ENCODE measurements around the gene SEC61A2.

Gene SEC61A2

DNA sequence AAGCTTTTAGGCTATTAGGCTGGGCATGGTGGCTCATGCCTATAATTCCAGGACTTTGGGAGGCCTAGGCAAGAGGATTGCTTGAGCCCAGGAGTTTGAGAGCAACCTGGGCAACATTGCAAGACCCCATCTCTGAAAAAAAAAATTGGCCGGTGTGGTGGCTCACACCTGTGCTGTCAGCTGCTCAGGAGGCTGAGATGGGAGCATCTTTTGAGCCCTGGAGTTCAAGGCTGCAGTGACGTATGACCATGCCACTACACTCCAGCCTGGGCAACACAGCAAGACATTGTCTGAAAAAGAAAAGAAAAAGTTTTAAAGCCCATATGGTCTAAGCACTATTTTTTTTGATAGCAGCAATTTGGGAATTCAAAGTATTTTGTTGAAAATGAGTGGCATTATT, 15.8 kb upstream of the SEC61A2 start:
- no peaks in the 10 kb centered on the region for H3K27me3 ChIP-seq (ENCODE audit: control insufficient read depth, insufficient read depth, low read length)
- H3K4me1 ChIP-seq (ENCODE audit: control insufficient read depth, insufficient read depth, low read length), result no peaks in the 10 kb centered on the region
- no peak overlapping the region for H3K27ac ChIP-seq (ENCODE audit: low read depth, low read length)
- H3K36me3 ChIP-seq (ENCODE audit: control insufficient read depth, insufficient read depth, low read length), result peaks cover 4% of the 10 kb centered on the region
- H3K4me3 ChIP-seq (ENCODE audit: low read length), result no peak overlapping the region
- no peak overlapping the region for H3K9ac ChIP-seq (ENCODE audit: low read length)

DNA sequence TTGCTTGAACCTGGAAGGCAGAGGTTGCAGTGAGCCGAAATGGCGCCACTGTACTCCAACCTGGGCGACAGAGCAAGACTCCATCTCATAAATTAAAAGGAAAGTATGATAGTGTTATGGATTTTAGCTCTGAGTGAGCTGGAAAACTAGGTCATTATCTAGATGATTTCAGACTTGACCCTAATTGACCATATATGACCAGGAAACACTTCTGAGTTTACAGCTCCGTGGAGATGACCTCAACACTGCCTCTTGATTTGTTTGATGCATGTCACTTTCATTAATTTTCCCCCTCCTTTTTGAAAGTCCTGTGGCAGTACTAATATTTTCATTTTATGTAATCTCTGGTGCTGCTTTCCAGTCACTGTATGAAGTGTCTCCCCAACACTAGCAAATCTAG, 7.8 kb upstream of the SEC61A2 start:
- H3K36me3 ChIP-seq (ENCODE audit: control insufficient read depth, insufficient read depth, low read length), result no peaks in the 10 kb centered on the region
- no peak overlapping the region for H3K9ac ChIP-seq (ENCODE audit: low read length)

DNA sequence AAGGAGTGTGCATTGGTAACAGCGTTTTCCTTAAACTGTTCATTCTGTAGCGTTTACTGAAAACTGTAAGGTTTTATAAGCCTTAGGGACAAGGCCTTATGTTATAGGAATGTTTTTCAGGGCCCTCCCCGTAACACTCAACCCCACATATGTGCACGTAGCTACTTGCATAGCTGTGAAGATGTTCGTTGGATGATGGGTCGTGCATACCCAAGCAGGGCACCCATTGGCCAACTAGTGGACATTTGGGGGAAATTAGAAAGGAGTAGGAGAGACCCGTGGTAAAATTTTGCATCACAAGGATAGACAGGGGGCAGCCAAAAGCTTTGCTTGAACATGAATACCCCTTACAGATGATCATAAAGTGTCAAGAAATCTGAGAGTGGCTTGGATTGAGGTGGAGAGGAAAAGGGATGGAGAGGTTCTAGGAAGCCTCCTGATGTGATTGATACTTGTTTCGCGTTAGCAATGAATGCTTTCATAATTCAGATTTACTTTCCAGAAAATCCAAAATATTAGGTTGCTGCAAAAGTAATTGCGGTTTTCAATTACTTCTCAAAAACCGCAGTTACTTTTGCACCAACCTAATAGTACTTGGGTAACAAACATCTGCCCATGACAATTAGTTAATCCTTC, 878 bp downstream of the SEC61A2 start:
- H3K27ac ChIP-seq (ENCODE audit: low read depth, low read length), result peak overlapping the region; percentile 81

More for the DNA sequence above, 7.8 kb upstream of the SEC61A2 start:
- no peak overlapping the region for H3K27ac ChIP-seq (ENCODE audit: low read depth, low read length)
- no peak overlapping the region for H3K4me3 ChIP-seq (ENCODE audit: low read length)
- no peaks in the 10 kb centered on the region for H3K27me3 ChIP-seq (ENCODE audit: control insufficient read depth, insufficient read depth, low read length)
- H3K4me1 ChIP-seq (ENCODE audit: control insufficient read depth, insufficient read depth, low read length), result no peaks in the 10 kb centered on the region

DNA sequence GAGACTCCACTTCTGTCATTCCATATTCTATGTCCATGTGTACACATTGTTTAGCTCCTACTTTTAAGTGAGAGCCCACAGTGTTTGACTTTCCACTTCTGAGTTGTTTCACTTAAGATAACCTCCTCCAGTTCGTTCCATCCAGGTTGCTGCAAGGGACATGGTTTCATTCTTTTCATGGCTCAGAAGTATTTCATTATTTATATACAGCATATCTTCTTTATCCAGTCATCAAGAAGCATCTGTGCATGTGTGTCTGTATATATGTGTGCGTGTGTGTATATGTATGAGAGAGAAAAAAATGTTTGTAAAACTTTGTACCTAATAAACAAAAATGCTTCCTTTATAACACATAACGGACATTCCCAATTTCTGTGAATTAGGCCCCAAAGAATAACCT, 6.2 kb downstream of the SEC61A2 start:
- Histone ChIP-seq H3K4me3 (ENCODE audit: low read length) (no peak overlapping the region), H3K27me3 (ENCODE audit: control insufficient read depth, insufficient read depth, low read length) (no peaks in the 10 kb centered on the region), H3K4me1 (ENCODE audit: control insufficient read depth, insufficient read depth, low read length) (no peaks in the 10 kb centered on the region), H3K9ac (ENCODE audit: low read length) (no peak overlapping the region), H3K27ac (ENCODE audit: low read depth, low read length) (no peak overlapping the region), H3K36me3 (ENCODE audit: control insufficient read depth, insufficient read depth, low read length) (peaks cover 2% of the 10 kb centered on the region)

More for the DNA sequence above, 878 bp downstream of the SEC61A2 start:
- H3K36me3 ChIP-seq (ENCODE audit: control insufficient read depth, insufficient read depth, low read length), result peaks cover 2% of the 10 kb centered on the region
- peak overlapping the region; percentile 78 for H3K4me3 ChIP-seq (ENCODE audit: low read length)
- no peaks in the 10 kb centered on the region for H3K27me3 ChIP-seq (ENCODE audit: control insufficient read depth, insufficient read depth, low read length)
- no peak overlapping the region for H3K9ac ChIP-seq (ENCODE audit: low read length)
- H3K4me1 ChIP-seq (ENCODE audit: control insufficient read depth, insufficient read depth, low read length), result peaks cover 2% of the 10 kb centered on the region

DNA sequence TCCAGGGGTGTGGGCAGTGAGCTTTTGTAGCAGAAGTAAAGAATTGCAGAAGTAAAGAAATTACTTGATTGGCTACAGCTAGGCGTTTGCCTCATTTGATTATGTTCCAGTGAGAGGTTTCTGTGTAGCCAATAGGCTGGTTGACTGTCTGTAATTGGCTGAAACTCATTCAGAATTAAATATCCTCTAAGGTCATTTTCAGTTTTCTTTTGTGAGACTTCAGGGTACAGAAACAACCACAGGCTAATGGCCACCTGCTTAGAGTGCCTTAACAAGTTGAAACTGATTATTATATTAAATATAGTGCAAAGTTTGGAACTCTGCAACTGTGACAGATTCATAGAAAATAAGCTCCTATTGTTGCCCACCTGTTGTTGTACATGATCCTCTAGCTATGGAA, 10.6 kb downstream of the SEC61A2 start:
- H3K36me3 ChIP-seq (ENCODE audit: control insufficient read depth, insufficient read depth, low read length), result peaks cover 11% of the 10 kb centered on the region

DNA sequence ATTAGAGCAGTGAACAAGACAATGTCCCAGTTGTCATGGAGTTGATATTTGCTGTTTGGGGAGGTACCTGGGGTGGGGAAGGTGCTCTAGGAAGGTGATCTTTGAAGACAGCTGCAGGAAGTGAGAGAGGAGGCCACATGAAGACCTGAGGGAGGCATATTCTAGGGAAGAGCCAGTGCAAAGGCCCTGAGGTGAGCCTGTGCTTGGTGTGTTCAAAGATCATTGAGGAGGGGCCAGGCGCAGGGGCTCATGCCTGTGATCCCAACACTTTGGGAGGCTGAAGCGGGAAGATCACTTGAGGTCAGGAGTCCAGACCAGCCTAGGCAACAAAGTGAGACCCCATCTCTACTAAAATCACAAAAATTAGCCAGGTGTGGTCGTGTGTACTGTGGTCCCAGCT, 15.1 kb downstream of the SEC61A2 start:
- no peak overlapping the region for H3K9ac ChIP-seq (ENCODE audit: low read length)
- H3K4me3 ChIP-seq (ENCODE audit: low read length), result no peak overlapping the region
- H3K27ac ChIP-seq (ENCODE audit: low read depth, low read length), result no peak overlapping the region
- no peaks in the 10 kb centered on the region for H3K4me1 ChIP-seq (ENCODE audit: control insufficient read depth, insufficient read depth, low read length)
- peaks cover 11% of the 10 kb centered on the region for H3K36me3 ChIP-seq (ENCODE audit: control insufficient read depth, insufficient read depth, low read length)
- no peaks in the 10 kb centered on the region for H3K27me3 ChIP-seq (ENCODE audit: control insufficient read depth, insufficient read depth, low read length)

More for the DNA sequence above, 10.6 kb downstream of the SEC61A2 start:
- Histone ChIP-seq H3K27ac (ENCODE audit: low read depth, low read length) (no peak overlapping the region), H3K9ac (ENCODE audit: low read length) (no peak overlapping the region), H3K4me1 (ENCODE audit: control insufficient read depth, insufficient read depth, low read length) (no peaks in the 10 kb centered on the region), H3K4me3 (ENCODE audit: low read length) (no peak overlapping the region), H3K27me3 (ENCODE audit: control insufficient read depth, insufficient read depth, low read length) (no peaks in the 10 kb centered on the region)

DNA sequence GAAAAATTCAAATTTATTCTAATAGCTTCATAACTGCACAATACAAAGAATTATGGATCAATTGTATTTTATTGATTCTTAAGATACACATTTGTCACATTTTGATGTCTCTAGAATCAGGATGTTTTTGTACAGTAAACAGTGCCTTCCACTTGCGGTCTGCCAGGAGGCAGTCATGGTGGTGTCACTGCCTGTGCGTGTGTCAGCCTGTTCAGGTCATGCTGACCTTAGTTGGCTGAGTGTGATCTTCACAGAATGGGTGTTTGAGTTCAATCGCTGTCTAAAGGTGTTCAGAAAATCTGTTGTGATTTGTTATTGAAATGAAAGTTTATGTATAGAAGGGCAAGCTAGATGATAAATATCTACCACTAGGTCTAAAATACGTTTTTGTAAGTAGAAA, 20.7 kb downstream of the SEC61A2 start:
- H3K36me3 ChIP-seq (ENCODE audit: control insufficient read depth, insufficient read depth, low read length), result no peaks in the 10 kb centered on the region

DNA sequence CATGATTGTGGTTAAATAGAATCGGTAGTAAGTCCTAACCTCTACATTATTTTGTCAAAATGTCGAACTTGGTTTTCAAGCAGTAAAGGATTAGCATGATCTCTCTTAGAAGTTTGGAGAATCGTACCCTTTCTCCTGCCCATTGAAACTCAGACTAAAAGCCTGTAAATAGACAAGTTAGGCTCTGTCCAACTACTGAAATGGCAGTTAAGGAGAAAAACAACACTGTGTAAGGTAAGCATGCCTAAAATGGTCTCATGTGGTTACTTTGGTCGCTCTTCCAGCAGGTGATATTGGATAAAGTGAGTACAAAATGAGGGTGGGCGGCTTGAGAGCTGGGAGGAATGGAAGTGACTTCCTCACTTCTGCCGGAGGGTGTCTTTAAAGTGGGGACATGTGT, 25.0 kb downstream of the SEC61A2 start:
- Histone ChIP-seq H3K27me3 (ENCODE audit: control insufficient read depth, insufficient read depth, low read length) (no peaks in the 10 kb centered on the region), H3K27ac (ENCODE audit: low read depth, low read length) (no peak overlapping the region), H3K4me1 (ENCODE audit: control insufficient read depth, insufficient read depth, low read length) (no peaks in the 10 kb centered on the region), H3K9ac (ENCODE audit: low read length) (no peak overlapping the region), H3K36me3 (ENCODE audit: control insufficient read depth, insufficient read depth, low read length) (no peaks in the 10 kb centered on the region), H3K4me3 (ENCODE audit: low read length) (no peak overlapping the region)

More for the DNA sequence above, 20.7 kb downstream of the SEC61A2 start:
- Histone ChIP-seq H3K9ac (ENCODE audit: low read length) (no peak overlapping the region), H3K27me3 (ENCODE audit: control insufficient read depth, insufficient read depth, low read length) (no peaks in the 10 kb centered on the region), H3K27ac (ENCODE audit: low read depth, low read length) (no peak overlapping the region), H3K4me1 (ENCODE audit: control insufficient read depth, insufficient read depth, low read length) (no peaks in the 10 kb centered on the region), H3K4me3 (ENCODE audit: low read length) (no peak overlapping the region)

DNA sequence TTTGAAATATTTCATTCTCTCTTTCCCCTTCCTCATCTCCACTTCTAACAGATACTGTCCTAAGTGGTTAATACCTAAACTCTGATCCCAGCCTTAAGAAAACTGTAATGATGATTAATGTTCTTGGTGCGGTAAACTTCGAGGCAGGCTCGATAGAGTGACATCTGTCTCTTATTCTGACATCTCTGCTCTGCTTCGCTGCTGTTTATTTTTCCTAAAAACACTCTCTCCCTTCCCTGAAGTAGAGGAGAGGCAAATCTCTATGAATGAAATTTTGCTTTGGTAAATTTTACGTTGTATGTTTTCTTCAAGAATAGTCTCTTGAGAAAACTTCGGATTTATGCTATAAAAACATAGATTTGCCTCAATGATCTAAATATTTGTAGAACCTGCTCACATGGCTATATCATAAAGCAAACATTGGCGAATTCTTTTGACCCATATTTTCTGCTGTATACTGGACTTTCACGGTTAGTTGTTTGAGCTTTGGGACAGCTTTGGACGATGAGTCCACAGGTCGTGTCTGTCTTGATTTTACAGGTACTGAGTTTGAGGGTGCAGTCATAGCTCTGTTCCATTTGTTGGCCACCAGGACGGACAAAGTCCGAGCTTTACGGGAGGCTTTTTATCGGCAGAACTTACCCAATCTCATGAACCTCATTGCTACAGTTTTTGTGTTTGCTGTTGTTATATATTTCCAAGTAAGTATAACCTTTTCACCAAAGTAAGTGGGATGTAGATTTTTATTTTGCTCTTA, 27.1 kb downstream of the SEC61A2 start:
- no peaks in the 10 kb centered on the region for H3K27me3 ChIP-seq (ENCODE audit: control insufficient read depth, insufficient read depth, low read length)
- no peaks in the 10 kb centered on the region for H3K4me1 ChIP-seq (ENCODE audit: control insufficient read depth, insufficient read depth, low read length)
- H3K9ac ChIP-seq (ENCODE audit: low read length), result no peak overlapping the region
- H3K4me3 ChIP-seq (ENCODE audit: low read length), result no peak overlapping the region
- peaks cover 7% of the 10 kb centered on the region for H3K36me3 ChIP-seq (ENCODE audit: control insufficient read depth, insufficient read depth, low read length)
- no peak overlapping the region for H3K27ac ChIP-seq (ENCODE audit: low read depth, low read length)

DNA sequence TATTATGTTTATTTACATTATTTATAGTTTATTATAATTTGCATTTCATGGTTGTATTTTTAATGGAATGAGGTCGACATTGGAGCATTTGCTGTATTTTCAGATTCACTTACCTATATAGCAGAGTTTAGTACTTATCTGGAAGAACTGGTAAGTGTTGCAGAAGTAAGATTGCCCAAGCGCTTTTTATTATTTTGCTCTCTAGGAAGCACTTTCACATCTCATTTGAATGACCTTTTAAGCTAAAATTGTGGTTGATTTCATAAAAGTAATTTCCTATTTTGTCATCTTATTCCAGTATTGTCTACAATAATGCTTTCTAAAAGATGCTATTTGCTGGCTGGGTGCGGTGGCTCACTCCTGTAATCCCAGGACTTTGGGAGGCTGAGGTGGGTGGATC, 28.6 kb downstream of the SEC61A2 start:
- H3K27me3 ChIP-seq (ENCODE audit: control insufficient read depth, insufficient read depth, low read length), result no peaks in the 10 kb centered on the region
- H3K36me3 ChIP-seq (ENCODE audit: control insufficient read depth, insufficient read depth, low read length), result peaks cover 10% of the 10 kb centered on the region
- no peaks in the 10 kb centered on the region for H3K4me1 ChIP-seq (ENCODE audit: control insufficient read depth, insufficient read depth, low read length)
- H3K9ac ChIP-seq (ENCODE audit: low read length), result no peak overlapping the region
- H3K27ac ChIP-seq (ENCODE audit: low read depth, low read length), result no peak overlapping the region
- no peak overlapping the region for H3K4me3 ChIP-seq (ENCODE audit: low read length)

DNA sequence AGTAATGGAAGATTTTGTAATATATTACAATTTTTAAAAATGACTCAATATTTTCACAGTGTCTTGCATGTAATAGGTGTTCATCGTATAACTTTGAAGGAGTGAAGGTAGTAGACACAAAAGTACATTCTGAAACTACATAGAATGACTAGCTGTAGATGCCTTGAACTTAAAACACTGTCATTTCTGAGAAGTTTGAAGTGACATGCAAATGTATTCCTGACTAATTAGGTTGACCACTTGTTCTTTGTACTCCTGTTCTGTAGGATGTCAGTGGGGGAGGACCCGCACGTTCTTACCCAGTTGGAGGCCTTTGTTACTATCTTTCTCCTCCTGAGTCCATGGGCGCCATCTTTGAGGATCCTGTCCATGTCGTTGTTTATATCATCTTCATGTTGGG, 31.2 kb downstream of the SEC61A2 start:
- Histone ChIP-seq H3K36me3 (ENCODE audit: control insufficient read depth, insufficient read depth, low read length) (peaks cover 12% of the 10 kb centered on the region), H3K4me3 (ENCODE audit: low read length) (no peak overlapping the region), H3K4me1 (ENCODE audit: control insufficient read depth, insufficient read depth, low read length) (no peaks in the 10 kb centered on the region), H3K27me3 (ENCODE audit: control insufficient read depth, insufficient read depth, low read length) (no peaks in the 10 kb centered on the region), H3K27ac (ENCODE audit: low read depth, low read length) (no peak overlapping the region), H3K9ac (ENCODE audit: low read length) (no peak overlapping the region)

DNA sequence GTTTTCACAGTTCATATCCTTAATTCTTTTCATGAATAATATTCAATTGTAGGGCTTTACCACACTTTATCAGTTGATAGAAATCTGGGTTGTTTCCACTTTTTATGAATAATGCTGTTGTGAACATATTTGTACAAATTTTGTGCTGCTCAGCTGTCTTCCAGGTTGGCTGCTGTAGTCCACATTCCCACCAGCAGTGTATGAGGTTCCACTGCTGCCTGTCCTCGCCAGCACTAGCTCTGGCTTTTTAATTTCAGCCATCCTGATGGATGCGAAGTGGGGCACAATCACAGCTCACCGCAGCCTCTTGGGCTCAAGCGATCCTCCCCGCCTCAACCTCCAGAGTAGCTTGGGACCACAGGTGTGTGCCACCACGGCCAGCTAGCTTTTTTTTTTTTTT, 33.5 kb downstream of the SEC61A2 start:
- Histone ChIP-seq H3K27me3 (ENCODE audit: control insufficient read depth, insufficient read depth, low read length) (no peaks in the 10 kb centered on the region), H3K27ac (ENCODE audit: low read depth, low read length) (no peak overlapping the region), H3K9ac (ENCODE audit: low read length) (no peak overlapping the region), H3K4me3 (ENCODE audit: low read length) (no peak overlapping the region), H3K4me1 (ENCODE audit: control insufficient read depth, insufficient read depth, low read length) (no peaks in the 10 kb centered on the region), H3K36me3 (ENCODE audit: control insufficient read depth, insufficient read depth, low read length) (peaks cover 15% of the 10 kb centered on the region)

DNA sequence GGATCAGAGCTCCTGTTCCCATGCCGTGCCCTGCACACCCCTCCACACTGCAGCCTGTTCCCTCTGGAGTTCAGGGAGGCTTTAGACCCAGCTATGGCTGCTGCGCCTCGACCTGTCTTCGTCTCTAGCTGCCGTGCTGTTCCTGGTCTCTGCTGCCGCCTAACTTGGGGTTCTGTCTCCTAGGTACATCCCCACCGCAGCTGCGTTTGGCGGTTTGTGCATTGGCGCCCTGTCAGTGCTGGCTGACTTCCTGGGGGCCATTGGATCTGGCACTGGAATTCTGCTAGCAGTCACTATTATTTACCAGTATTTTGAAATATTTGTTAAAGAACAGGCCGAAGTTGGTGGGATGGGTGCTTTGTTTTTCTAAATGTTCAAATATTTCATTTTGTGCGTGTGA, 34.6 kb downstream of the SEC61A2 start:
- H3K9ac ChIP-seq (ENCODE audit: low read length), result no peak overlapping the region
- H3K27ac ChIP-seq (ENCODE audit: low read depth, low read length), result no peak overlapping the region
- no peaks in the 10 kb centered on the region for H3K27me3 ChIP-seq (ENCODE audit: control insufficient read depth, insufficient read depth, low read length)

More for the DNA sequence above, 34.6 kb downstream of the SEC61A2 start:
- peaks cover 15% of the 10 kb centered on the region for H3K36me3 ChIP-seq (ENCODE audit: control insufficient read depth, insufficient read depth, low read length)
- H3K4me1 ChIP-seq (ENCODE audit: control insufficient read depth, insufficient read depth, low read length), result no peaks in the 10 kb centered on the region
- no peak overlapping the region for H3K4me3 ChIP-seq (ENCODE audit: low read length)

All from rectal smooth muscle tissue (tissue), 1 donor.